Hepatocyte (in vitro differentiated cells): ENCODE data around the gene TTBK1.

Experiments
- EZH2 ChIP-seq: fragments of 200-600 bp; sonication (generic); IDR thresholded peaks from 2 replicates; pipeline ENCODE4 v1.6.1; 2016; ENCODE audit warnings: antibody characterized with exemption, mild to moderate bottlenecking, borderline replicate concordance
- EZH2phosphoT487 ChIP-seq: fragments of 200-600 bp; sonication (generic); IDR thresholded peaks from one replicate; pipeline ENCODE4 v1.6.1; 2018; ENCODE audit warnings: antibody characterized with exemption, mild to moderate bottlenecking, low read depth, moderate library complexity; ENCODE audit not compliant: unreplicated experiment, severe bottlenecking
- TF ChIP-seq, protein P1 (sequence below): fragments of 200-600 bp; sonication (generic); IDR thresholded peaks from 2 replicates; pipeline ENCODE4 v1.5.1; 2016; ENCODE audit warnings: antibody characterized with exemption, mild to moderate bottlenecking; ENCODE audit not compliant: poor library complexity

DNA sequence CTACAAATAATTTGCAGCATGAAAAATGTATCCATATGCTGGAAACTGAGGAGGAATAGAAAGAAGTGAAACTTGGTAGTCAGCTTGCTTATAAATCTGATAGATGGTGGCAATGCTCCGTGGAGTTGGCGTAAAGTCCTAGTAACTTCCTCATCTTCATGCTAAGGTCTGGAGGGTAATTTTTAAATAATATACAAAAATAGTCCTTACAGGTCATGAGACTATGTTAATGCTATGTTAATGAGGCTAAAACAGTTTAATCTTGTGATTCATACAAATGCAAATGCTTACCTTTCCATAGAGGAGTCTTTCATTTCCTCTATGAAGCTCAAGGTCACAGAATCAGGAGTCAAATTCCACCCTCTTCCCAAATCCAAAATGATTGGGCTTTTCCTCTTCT, 74.7 kb downstream of the TTBK1 start:
- TF ChIP-seq, protein P1, sequence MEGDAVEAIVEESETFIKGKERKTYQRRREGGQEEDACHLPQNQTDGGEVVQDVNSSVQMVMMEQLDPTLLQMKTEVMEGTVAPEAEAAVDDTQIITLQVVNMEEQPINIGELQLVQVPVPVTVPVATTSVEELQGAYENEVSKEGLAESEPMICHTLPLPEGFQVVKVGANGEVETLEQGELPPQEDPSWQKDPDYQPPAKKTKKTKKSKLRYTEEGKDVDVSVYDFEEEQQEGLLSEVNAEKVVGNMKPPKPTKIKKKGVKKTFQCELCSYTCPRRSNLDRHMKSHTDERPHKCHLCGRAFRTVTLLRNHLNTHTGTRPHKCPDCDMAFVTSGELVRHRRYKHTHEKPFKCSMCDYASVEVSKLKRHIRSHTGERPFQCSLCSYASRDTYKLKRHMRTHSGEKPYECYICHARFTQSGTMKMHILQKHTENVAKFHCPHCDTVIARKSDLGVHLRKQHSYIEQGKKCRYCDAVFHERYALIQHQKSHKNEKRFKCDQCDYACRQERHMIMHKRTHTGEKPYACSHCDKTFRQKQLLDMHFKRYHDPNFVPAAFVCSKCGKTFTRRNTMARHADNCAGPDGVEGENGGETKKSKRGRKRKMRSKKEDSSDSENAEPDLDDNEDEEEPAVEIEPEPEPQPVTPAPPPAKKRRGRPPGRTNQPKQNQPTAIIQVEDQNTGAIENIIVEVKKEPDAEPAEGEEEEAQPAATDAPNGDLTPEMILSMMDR = no peak
- TF ChIP-seq EZH2phosphoT487 = no peak
- TF ChIP-seq EZH2 = no peak
